GM18505 (cell line): ENCODE measurements around the gene NAT14.

Source experiments
- ATAC-seq: cut with Tn5 transposase; IDR thresholded peaks from one replicate; pipeline ENCODE4 v1.9.1; 2021; ENCODE audit not compliant: unreplicated experiment
- POLR2A ChIP-seq: IDR thresholded peaks from 4 replicates; pipeline ENCODE4 v1.6.1; 2011; ENCODE audit warnings: borderline replicate concordance; ENCODE audit not compliant: insufficient read depth, insufficient read length; ENCODE audit errors: extremely low read depth

Gene NAT14

GRCh38 chr19:55483706-55484592, 1.0 kb upstream of the NAT14 start:
- no peak for TF ChIP-seq POLR2A
- no peak for ATAC-seq

GRCh38 chr19:55485439-55486011, 537 bp downstream of the NAT14 start:
- ATAC-seq: no peak
- no peak for TF ChIP-seq POLR2A

GRCh38 chr19:55486043-55486970, 1.3 kb downstream of the NAT14 start:
- ATAC-seq: no peak
- TF ChIP-seq POLR2A: no peak

GRCh38 chr19:55486971-55487923, 2.3 kb downstream of the NAT14 start:
- ATAC-seq: no peak
- no peak for TF ChIP-seq POLR2A

GRCh38 chr19:55487924-55488687, 3.1 kb downstream of the NAT14 start, which contains the start of gene SSC5D:
Gene SSC5D (plus strand): TSS chr19:55488436. CDS start chr19:55488590, 154 bp downstream.
- ATAC-seq: no peak
- TF ChIP-seq POLR2A: no peak

GRCh38 chr19:55488986-55489710, 4.2 kb downstream of the NAT14 start:
- ATAC-seq: no peak

GRCh38 chr19:55489711-55490477, 4.9 kb downstream of the NAT14 start:
- no peak for TF ChIP-seq POLR2A

More at GRCh38 chr19:55488986-55489710, 4.2 kb downstream of the NAT14 start:
- TF ChIP-seq POLR2A: no peak

GRCh38 chr19:55490478-55491432, 5.8 kb downstream of the NAT14 start:
- no peak for TF ChIP-seq POLR2A
- ATAC-seq: no peak

More at GRCh38 chr19:55489711-55490477, 4.9 kb downstream of the NAT14 start:
- ATAC-seq: no peak

GRCh38 chr19:55491546-55492360, 6.8 kb downstream of the NAT14 start:
- TF ChIP-seq POLR2A: no peak
- ATAC-seq: no peak
